Measurements from ENCODE around the gene DPP8. TPM values are rescaled to one million over a fixed set of nuclear protein-coding genes. Genes with fewer than 3 reads are reported as not detected.
"Not testable (repeated sequence)": the region's sequence is repeated elsewhere in the genome, so short reads cannot be mapped to it uniquely, and the experiment has no call there.

DPP8 gene
- total and polyA plus RNA-seq, 2 donors, result 12.5 to 21.8 TPM

DNA sequence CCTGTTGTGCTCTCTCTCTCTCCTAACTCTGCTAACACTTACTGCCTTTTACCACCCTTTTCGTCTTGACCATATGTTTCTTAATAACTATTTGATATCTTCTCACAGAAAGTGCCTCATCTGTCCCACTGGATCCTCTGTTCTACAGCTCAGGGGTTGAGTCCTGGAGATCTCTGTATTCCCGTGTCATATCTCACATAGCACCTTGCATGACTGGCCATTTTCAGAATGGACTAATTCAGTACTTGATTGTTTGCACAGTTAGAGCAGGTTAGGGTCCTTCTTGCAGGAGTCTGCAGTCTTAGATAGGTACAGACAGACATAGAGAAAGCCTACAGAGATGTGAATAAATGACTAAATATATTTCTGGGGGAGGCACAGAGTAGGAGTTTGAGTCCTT lies 33.7 kb upstream of the DPP8 start:
- DNase-seq (ENCODE audit: low read depth in 6 of 9, low spot score in 9 of 9), result no peak
- WGBS, result 97% methylated on average over 2 of the region's 2 CpGs
- Histone ChIP-seq H3K9me3 (ENCODE audit: control insufficient read depth in 2 of 2, insufficient read depth in 1 of 2, low read length in 1 of 2) (no peaks in the 10 kb centered on the region), H3K27me3 (ENCODE audit: control insufficient read depth in 2 of 2, insufficient read depth in 1 of 2, low read length in 1 of 2) (no peaks in the 10 kb centered on the region), H3K4me1 (ENCODE audit: control insufficient read depth in 2 of 2, insufficient read depth in 2 of 2, low read length in 2 of 2) (peaks cover 0 to 3% of the 10 kb centered on the region in 2 donors), H3K4me3 (ENCODE audit: low read length in 2 of 2) (no peak overlapping the region), H3K27ac (ENCODE audit: low read depth in 1 of 2, low read length in 1 of 2) (no peak overlapping the region), H3K36me3 (ENCODE audit: control insufficient read depth in 2 of 2, insufficient read depth in 2 of 2, low read length in 1 of 2) (peaks cover 0 to 23% of the 10 kb centered on the region in 2 donors)

DNA sequence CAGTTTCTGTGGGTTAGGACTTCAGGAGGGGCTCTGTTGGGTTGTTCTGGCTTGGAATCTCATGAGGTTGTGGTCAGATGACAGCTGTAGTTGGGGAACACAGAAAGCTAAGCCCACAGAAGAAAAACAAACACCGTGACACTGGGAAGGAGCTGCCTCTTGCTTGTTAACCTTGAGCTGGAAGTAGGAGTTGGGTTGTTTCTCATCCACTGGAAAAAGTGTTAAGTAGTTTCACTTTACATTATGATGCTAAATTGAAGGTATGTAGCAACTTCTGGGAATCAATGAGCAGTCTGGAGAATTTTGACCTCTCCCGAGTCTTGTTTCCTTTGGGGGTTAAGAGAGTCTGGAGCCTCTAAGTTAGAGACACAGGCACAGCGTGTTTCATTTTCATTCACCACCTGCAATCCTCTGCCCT lies 33.2 kb upstream of the DPP8 start:
- no peak overlapping the region for H3K4me3 ChIP-seq (ENCODE audit: low read length in 2 of 2)
- no peak for DNase-seq (ENCODE audit: low read depth in 6 of 9, low spot score in 9 of 9)
- H3K9me3 ChIP-seq (ENCODE audit: control insufficient read depth in 2 of 2, insufficient read depth in 1 of 2, low read length in 1 of 2), result no peaks in the 10 kb centered on the region
- H3K4me1 ChIP-seq (ENCODE audit: control insufficient read depth in 2 of 2, insufficient read depth in 2 of 2, low read length in 2 of 2), result peaks cover 0 to 3% of the 10 kb centered on the region in 2 donors
- H3K36me3 ChIP-seq (ENCODE audit: control insufficient read depth in 2 of 2, insufficient read depth in 2 of 2, low read length in 1 of 2), result peaks cover 0 to 19% of the 10 kb centered on the region in 2 donors
- 48% methylated on average over 3 of the region's 3 CpGs for WGBS
- H3K27me3 ChIP-seq (ENCODE audit: control insufficient read depth in 2 of 2, insufficient read depth in 1 of 2, low read length in 1 of 2), result no peaks in the 10 kb centered on the region
- peak overlapping the region in 1 of 2 donors; percentile 55 for H3K27ac ChIP-seq (ENCODE audit: low read depth in 1 of 2, low read length in 1 of 2)

DNA sequence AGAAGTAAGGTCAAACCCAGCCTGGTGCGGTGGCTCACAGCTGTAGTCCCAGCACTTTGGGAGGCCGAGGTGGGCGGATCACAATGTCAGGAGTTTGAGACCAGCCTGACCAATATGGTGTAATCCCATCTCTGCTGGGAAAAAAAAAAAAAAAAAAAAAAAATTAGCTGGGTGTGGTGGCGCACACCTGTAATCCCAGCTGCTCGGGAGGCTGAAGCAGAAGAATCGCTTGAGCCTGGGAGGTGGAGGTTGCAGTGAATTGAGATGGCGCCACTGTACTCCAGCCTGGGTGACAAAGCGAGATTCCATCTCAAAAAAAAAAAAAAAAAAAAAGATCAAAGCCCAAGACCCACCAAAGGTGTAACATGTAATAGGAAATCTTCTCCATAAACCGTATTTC lies 31.8 kb upstream of the DPP8 start:
- H3K27me3 ChIP-seq (ENCODE audit: control insufficient read depth in 2 of 2, insufficient read depth in 1 of 2, low read length in 1 of 2); H3K9me3 ChIP-seq (ENCODE audit: control insufficient read depth in 2 of 2, insufficient read depth in 1 of 2, low read length in 1 of 2); H3K36me3 ChIP-seq (ENCODE audit: control insufficient read depth in 2 of 2, insufficient read depth in 2 of 2, low read length in 1 of 2); H3K4me3 ChIP-seq (ENCODE audit: low read length in 2 of 2); H3K4me1 ChIP-seq (ENCODE audit: control insufficient read depth in 2 of 2, insufficient read depth in 2 of 2, low read length in 2 of 2); H3K27ac ChIP-seq (ENCODE audit: low read depth in 1 of 2, low read length in 1 of 2); DNase-seq (ENCODE audit: low read depth in 6 of 9, low spot score in 9 of 9): not testable (repeated sequence)
- WGBS, result 98% methylated on average over 9 of the region's 9 CpGs

DNA sequence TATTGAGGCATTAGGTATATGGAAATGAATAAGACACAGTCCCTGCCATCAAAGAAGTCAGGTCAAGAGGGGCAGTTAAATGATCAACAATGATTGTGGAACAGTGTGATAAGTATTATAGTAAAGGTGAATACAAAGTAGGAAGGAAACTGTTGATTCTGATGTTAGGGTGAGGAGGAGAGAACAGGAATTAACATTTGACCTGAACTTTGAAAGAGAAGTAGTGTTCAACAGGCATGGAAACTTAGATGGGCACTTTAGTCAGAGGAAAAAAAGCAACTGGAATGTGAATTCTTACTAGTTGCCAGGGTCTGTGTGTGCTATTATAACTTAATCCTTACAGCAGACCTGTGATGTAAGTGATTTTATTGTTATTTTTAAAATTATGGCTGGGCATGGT lies 30.4 kb upstream of the DPP8 start:
- no peaks in the 10 kb centered on the region for H3K9me3 ChIP-seq (ENCODE audit: control insufficient read depth in 2 of 2, insufficient read depth in 1 of 2, low read length in 1 of 2)
- no peak for DNase-seq (ENCODE audit: low read depth in 6 of 9, low spot score in 9 of 9)
- no peak overlapping the region for H3K4me3 ChIP-seq (ENCODE audit: low read length in 2 of 2)
- H3K27me3 ChIP-seq (ENCODE audit: control insufficient read depth in 2 of 2, insufficient read depth in 1 of 2, low read length in 1 of 2), result no peaks in the 10 kb centered on the region
- H3K36me3 ChIP-seq (ENCODE audit: control insufficient read depth in 2 of 2, insufficient read depth in 2 of 2, low read length in 1 of 2), result no peaks in the 10 kb centered on the region
- H3K27ac ChIP-seq (ENCODE audit: low read depth in 1 of 2, low read length in 1 of 2), result no peak overlapping the region
- H3K4me1 ChIP-seq (ENCODE audit: control insufficient read depth in 2 of 2, insufficient read depth in 2 of 2, low read length in 2 of 2), result peaks cover 0 to 3% of the 10 kb centered on the region in 2 donors

DNA sequence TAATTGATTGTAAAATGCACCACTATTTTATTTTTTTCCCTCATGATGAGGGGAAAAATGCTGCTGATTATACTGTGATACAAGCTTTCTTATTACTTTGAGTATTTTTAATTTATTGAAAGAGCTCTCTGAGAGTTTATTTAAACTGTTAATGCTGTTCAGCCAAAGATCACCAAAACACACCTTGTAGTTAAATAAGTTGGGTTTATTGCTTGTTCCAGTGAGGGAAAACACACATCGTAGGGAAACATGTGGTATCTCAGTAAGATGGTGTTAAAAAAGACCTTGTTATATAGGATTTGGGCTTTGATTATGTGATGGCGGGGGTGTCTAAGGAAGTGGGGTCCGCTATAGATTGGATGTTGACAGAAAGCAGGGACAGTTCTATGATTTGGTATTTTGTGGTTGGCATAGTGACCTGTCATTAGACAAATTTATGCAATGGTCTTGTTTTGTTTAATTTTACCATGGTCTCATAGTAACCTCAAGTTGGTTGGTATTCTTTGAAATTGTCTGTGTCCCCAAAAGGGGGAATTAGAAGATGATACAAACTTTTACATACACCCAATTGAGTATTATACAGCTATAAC lies 23.8 kb upstream of the DPP8 start:
- no peaks in the 10 kb centered on the region for H3K27me3 ChIP-seq (ENCODE audit: control insufficient read depth in 2 of 2, insufficient read depth in 1 of 2, low read length in 1 of 2)
- H3K27ac ChIP-seq (ENCODE audit: low read depth in 1 of 2, low read length in 1 of 2), result no peak overlapping the region
- no peaks in the 10 kb centered on the region for H3K9me3 ChIP-seq (ENCODE audit: control insufficient read depth in 2 of 2, insufficient read depth in 1 of 2, low read length in 1 of 2)
- no peaks in the 10 kb centered on the region for H3K4me1 ChIP-seq (ENCODE audit: control insufficient read depth in 2 of 2, insufficient read depth in 2 of 2, low read length in 2 of 2)
- DNase-seq (ENCODE audit: low read depth in 6 of 9, low spot score in 9 of 9), result no peak
- H3K4me3 ChIP-seq (ENCODE audit: low read length in 2 of 2), result no peak overlapping the region
- H3K36me3 ChIP-seq (ENCODE audit: control insufficient read depth in 2 of 2, insufficient read depth in 2 of 2, low read length in 1 of 2), result peaks cover 1 to 2% of the 10 kb centered on the region in 2 donors
- 98% methylated on average over 3 of the region's 3 CpGs for WGBS

DNA sequence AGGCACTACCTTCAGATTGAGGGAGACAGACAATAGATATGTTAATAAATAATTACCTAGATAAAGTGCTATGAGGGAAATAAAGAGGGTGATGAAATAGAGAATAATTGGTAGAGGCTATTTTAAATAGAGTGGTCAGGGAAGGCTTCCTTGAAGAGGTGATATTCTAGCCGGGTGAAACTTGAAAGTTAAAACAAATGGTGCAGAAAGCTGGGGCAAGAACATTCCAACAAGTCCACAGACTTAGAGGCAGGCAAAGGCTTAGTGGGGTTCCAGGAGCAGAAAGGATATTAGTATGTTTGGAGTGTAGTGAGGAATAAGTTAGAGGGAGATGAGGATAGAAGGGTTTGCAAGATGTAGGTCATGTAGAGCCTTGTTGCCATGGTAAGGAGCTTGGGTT lies 22.8 kb upstream of the DPP8 start:
- Histone ChIP-seq H3K27ac (ENCODE audit: low read depth in 1 of 2, low read length in 1 of 2) (no peak overlapping the region), H3K36me3 (ENCODE audit: control insufficient read depth in 2 of 2, insufficient read depth in 2 of 2, low read length in 1 of 2) (peaks cover 2 to 6% of the 10 kb centered on the region in 2 donors), H3K9me3 (ENCODE audit: control insufficient read depth in 2 of 2, insufficient read depth in 1 of 2, low read length in 1 of 2) (no peaks in the 10 kb centered on the region), H3K4me1 (ENCODE audit: control insufficient read depth in 2 of 2, insufficient read depth in 2 of 2, low read length in 2 of 2) (no peaks in the 10 kb centered on the region), H3K27me3 (ENCODE audit: control insufficient read depth in 2 of 2, insufficient read depth in 1 of 2, low read length in 1 of 2) (no peaks in the 10 kb centered on the region), H3K4me3 (ENCODE audit: low read length in 2 of 2) (no peak overlapping the region)
- DNase-seq (ENCODE audit: low read depth in 6 of 9, low spot score in 9 of 9), result no peak
- 100% methylated on average over 1 of the region's 1 CpG for WGBS

DNA sequence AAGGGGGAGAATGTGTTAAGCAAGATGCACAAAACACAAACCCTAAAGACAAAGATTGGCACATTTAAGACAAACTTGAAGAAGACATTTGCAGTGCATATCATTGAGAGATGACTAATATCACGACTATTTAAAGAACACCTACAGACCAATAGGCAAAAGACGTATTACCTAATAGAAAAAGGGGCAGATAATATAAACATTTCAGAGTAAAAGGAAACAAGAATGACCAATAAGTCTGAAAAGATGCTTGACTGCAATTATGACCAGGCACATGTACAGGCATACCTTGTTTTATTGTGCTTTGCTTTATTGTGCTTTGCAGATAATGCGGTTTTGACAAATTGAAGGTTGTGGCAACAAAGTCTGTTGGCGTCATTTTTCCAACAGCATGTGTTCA lies 17.7 kb upstream of the DPP8 start:
- Histone ChIP-seq H3K27me3 (ENCODE audit: control insufficient read depth in 2 of 2, insufficient read depth in 1 of 2, low read length in 1 of 2) (no peaks in the 10 kb centered on the region), H3K36me3 (ENCODE audit: control insufficient read depth in 2 of 2, insufficient read depth in 2 of 2, low read length in 1 of 2) (peaks cover 2 to 6% of the 10 kb centered on the region in 2 donors)
- 98% methylated on average over 4 of the region's 4 CpGs for WGBS

DNA sequence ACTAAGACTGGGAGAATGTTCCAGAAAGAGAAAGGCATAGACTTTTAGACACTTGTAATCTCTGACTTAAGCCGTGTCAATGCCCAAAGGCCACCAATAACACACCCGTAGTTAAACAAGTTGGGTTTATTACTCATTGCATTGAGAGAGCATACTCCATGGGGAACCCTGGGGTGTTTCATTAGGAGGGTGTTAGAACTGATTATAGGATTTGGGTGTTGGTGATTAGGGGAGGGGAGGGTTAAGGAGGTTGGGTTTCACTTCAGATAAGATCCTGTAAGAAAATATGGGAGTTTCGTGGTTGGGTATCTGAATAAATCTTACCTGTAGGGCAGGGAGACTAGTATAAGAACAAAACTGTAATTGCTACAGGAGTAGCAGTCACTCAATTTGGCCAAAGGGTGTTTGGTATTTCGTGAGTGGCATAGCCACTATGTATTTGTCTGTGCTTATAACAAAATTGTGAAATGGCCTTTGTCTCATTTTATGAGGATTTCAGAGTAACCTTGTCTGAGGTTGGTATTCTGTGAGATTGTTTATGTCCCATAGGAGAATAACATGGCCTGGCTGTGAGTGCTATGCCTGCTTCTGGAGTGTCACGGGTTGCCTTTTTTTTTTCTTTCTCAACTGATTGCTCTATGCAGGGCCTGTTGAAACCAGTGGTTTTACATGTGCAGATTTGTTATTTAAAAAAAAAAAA lies 15.7 kb upstream of the DPP8 start:
- Histone ChIP-seq H3K4me1 (ENCODE audit: control insufficient read depth in 2 of 2, insufficient read depth in 2 of 2, low read length in 2 of 2) (peaks cover 8 to 14% of the 10 kb centered on the region in 2 donors), H3K9me3 (ENCODE audit: control insufficient read depth in 2 of 2, insufficient read depth in 1 of 2, low read length in 1 of 2) (no peaks in the 10 kb centered on the region), H3K27me3 (ENCODE audit: control insufficient read depth in 2 of 2, insufficient read depth in 1 of 2, low read length in 1 of 2) (no peaks in the 10 kb centered on the region), H3K36me3 (ENCODE audit: control insufficient read depth in 2 of 2, insufficient read depth in 2 of 2, low read length in 1 of 2) (peaks cover 2 to 6% of the 10 kb centered on the region in 2 donors), H3K4me3 (ENCODE audit: low read length in 2 of 2) (no peak overlapping the region), H3K27ac (ENCODE audit: low read depth in 1 of 2, low read length in 1 of 2) (peak overlapping the region in 1 of 2 donors; percentile 7)
- WGBS, result 93% methylated on average over 5 of the region's 5 CpGs
- DNase-seq (ENCODE audit: low read depth in 6 of 9, low spot score in 9 of 9), result no peak

More for the DNA sequence above, 17.7 kb upstream of the DPP8 start:
- DNase-seq (ENCODE audit: low read depth in 6 of 9, low spot score in 9 of 9), result no peak
- no peak overlapping the region for H3K4me3 ChIP-seq (ENCODE audit: low read length in 2 of 2)
- H3K4me1 ChIP-seq (ENCODE audit: control insufficient read depth in 2 of 2, insufficient read depth in 2 of 2, low read length in 2 of 2), result peaks cover 4 to 9% of the 10 kb centered on the region in 2 donors
- no peak overlapping the region for H3K27ac ChIP-seq (ENCODE audit: low read depth in 1 of 2, low read length in 1 of 2)
- H3K9me3 ChIP-seq (ENCODE audit: control insufficient read depth in 2 of 2, insufficient read depth in 1 of 2, low read length in 1 of 2), result no peaks in the 10 kb centered on the region

DNA sequence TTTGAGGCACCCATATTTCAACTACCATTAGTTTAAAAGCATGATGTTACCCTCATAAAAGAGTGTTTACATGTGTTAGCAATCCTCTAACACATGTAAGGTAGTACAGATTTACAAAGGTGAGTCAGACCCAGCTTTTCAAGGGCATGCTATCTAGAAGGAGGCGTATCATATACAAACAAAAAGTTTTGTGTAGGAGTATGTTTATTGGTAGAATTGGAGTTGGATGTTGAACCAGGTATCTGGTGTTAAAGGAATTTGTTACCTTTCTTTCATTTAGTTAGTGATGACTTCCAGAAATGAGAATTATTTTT lies 15.2 kb upstream of the DPP8 start:
- Histone ChIP-seq H3K27ac (ENCODE audit: low read depth in 1 of 2, low read length in 1 of 2) (no peak overlapping the region), H3K4me1 (ENCODE audit: control insufficient read depth in 2 of 2, insufficient read depth in 2 of 2, low read length in 2 of 2) (peaks cover 8 to 14% of the 10 kb centered on the region in 2 donors), H3K27me3 (ENCODE audit: control insufficient read depth in 2 of 2, insufficient read depth in 1 of 2, low read length in 1 of 2) (no peaks in the 10 kb centered on the region), H3K9me3 (ENCODE audit: control insufficient read depth in 2 of 2, insufficient read depth in 1 of 2, low read length in 1 of 2) (no peaks in the 10 kb centered on the region), H3K4me3 (ENCODE audit: low read length in 2 of 2) (no peak overlapping the region), H3K36me3 (ENCODE audit: control insufficient read depth in 2 of 2, insufficient read depth in 2 of 2, low read length in 1 of 2) (peaks cover 2 to 6% of the 10 kb centered on the region in 2 donors)
- WGBS, result 91% methylated on average over 1 of the region's 1 CpG
- no peak for DNase-seq (ENCODE audit: low read depth in 6 of 9, low spot score in 9 of 9)
